ENCODE data around the gene STYX. TPM values are rescaled to one million over a fixed set of nuclear protein-coding genes. Genes with fewer than 3 reads are reported as not detected.

Gene STYX
- total RNA-seq, 1 experiment from 2014 or later = 13.6 TPM

GRCh38 chr14:52790011-52790755 lies 60.2 kb downstream of the STYX start:
- TF ChIP-seq CTCF (IDR thresholded peaks at IDR 0.05; ENCODE audit: unreplicated experiment) = no peak
- Mint-ChIP-seq H3K27me3 (ENCODE audit: unreplicated experiment) (no peaks in the 10 kb centered on the region), H3K36me3 (ENCODE audit: insufficient read depth, unreplicated experiment) (peaks cover 26% of the 10 kb centered on the region), H3K27ac (ENCODE audit: unreplicated experiment) (peak overlapping the region; percentile 98), H3K9me3 (ENCODE audit: low read depth, unreplicated experiment) (no peaks in the 10 kb centered on the region), H3K4me1 (ENCODE audit: low read depth, unreplicated experiment) (peaks cover 6% of the 10 kb centered on the region), H3K4me3 (ENCODE audit: low read depth, unreplicated experiment) (peak overlapping the region; percentile 88)
- CTCF ChIA-PET = interaction anchor here (0.9 to 1.0 kb wide), 2 partner anchors 35 to 171 kb away, joined by 3 to 4 read pairs; no protein-coding TSS in a partner anchor
- intact Hi-C loops (cut with micrococcal nuclease; ENCODE audit: unreplicated experiment) = no loop called here
- peak; percentile 16 for DNase-seq
- BruUV-seq (replicated peaks) = TSS peak; percentile 39

- Mint-ChIP-seq H3K4me1 (ENCODE audit: low read depth, unreplicated experiment) (peaks cover 6% of the 10 kb centered on the region), H3K27me3 (ENCODE audit: unreplicated experiment) (no peaks in the 10 kb centered on the region), H3K36me3 (ENCODE audit: insufficient read depth, unreplicated experiment) (peaks cover 26% of the 10 kb centered on the region), H3K9me3 (ENCODE audit: low read depth, unreplicated experiment) (no peaks in the 10 kb centered on the region), H3K27ac (ENCODE audit: unreplicated experiment) (peak overlapping the region; percentile 98), H3K4me3 (ENCODE audit: low read depth, unreplicated experiment) (peak overlapping the region; percentile 88)
- CTCF ChIA-PET = interaction anchor here (0.9 kb wide), 1 partner anchor 170 kb away, joined by 3 read pairs; no protein-coding TSS in a partner anchor
- intact Hi-C loops (cut with micrococcal nuclease; ENCODE audit: unreplicated experiment) = no loop called here
- no TSS peak for BruUV-seq (replicated peaks)
- DNase-seq = no peak
- no peak for TF ChIP-seq CTCF (IDR thresholded peaks at IDR 0.05; ENCODE audit: unreplicated experiment)
Measured at GRCh38 chr14:52790756-52791222, 60.8 kb downstream of the STYX start.

GRCh38 chr14:52791223-52792096 lies 61.5 kb downstream of the STYX start, which contains the start of gene GNPNAT1:
TSS of gene GNPNAT1 (minus strand) at chr14:52791607. CDS start at chr14:52784650, 6,957 bp downstream.
- intact Hi-C loops (cut with micrococcal nuclease; ENCODE audit: unreplicated experiment) = no loop called here
- CTCF ChIA-PET = interaction anchor here (0.6 to 0.9 kb wide), 2 partner anchors 79 to 169 kb away, joined by 3 to 4 read pairs; no protein-coding TSS in a partner anchor
- BruUV-seq (replicated peaks) = no TSS peak
- Mint-ChIP-seq H3K27me3 (ENCODE audit: unreplicated experiment) (no peaks in the 10 kb centered on the region), H3K36me3 (ENCODE audit: insufficient read depth, unreplicated experiment) (peaks cover 26% of the 10 kb centered on the region), H3K4me1 (ENCODE audit: low read depth, unreplicated experiment) (peaks cover 6% of the 10 kb centered on the region), H3K27ac (ENCODE audit: unreplicated experiment) (peak within 1 kb of the TSS; percentile 98), H3K4me3 (ENCODE audit: low read depth, unreplicated experiment) (peak within 1 kb of the TSS; percentile 88), H3K9me3 (ENCODE audit: low read depth, unreplicated experiment) (no peaks in the 10 kb centered on the region)
- no peak for TF ChIP-seq CTCF (IDR thresholded peaks at IDR 0.05; ENCODE audit: unreplicated experiment)
- DNase-seq = peak; percentile 87

- no peak for DNase-seq
- H3K4me1 Mint-ChIP-seq (ENCODE audit: low read depth, unreplicated experiment) = peaks cover 6% of the 10 kb centered on the region
- intact Hi-C loops (cut with micrococcal nuclease; ENCODE audit: unreplicated experiment) = no loop called here
- no peaks in the 10 kb centered on the region for H3K9me3 Mint-ChIP-seq (ENCODE audit: low read depth, unreplicated experiment)
- H3K4me3 Mint-ChIP-seq (ENCODE audit: low read depth, unreplicated experiment) = peak overlapping the region; percentile 88
- no peak for TF ChIP-seq CTCF (IDR thresholded peaks at IDR 0.05; ENCODE audit: unreplicated experiment)
- H3K27ac Mint-ChIP-seq (ENCODE audit: unreplicated experiment) = peak overlapping the region; percentile 98
- H3K36me3 Mint-ChIP-seq (ENCODE audit: insufficient read depth, unreplicated experiment) = peaks cover 26% of the 10 kb centered on the region
- BruUV-seq (replicated peaks) = TSS peak; percentile 86
- CTCF ChIA-PET = interaction anchor here (0.6 kb wide), 2 partner anchors 61 to 78 kb away, joined by 4 to 9 read pairs; no protein-coding TSS in a partner anchor
- no peaks in the 10 kb centered on the region for H3K27me3 Mint-ChIP-seq (ENCODE audit: unreplicated experiment)
Measured at GRCh38 chr14:52792097-52792415, 62.1 kb downstream of the STYX start.
